Upper lobe of left lung (tissue), 4 donors: ENCODE results near the gene ARG2.

Source experiments
- POLR2A ChIP-seq, 4 donors: fragments of 450-650 bp; IDR thresholded peaks; one replicate each; pipeline ENCODE4 v1.5.1; 2016 to 2017; ENCODE audit warnings: antibody characterized with exemption in 4 of 4, mild to moderate bottlenecking in 2 of 4
- POLR2AphosphoS5 ChIP-seq, 2 donors: sonication (generic); formaldehyde crosslinking; IDR thresholded peaks; one replicate each; pipeline ENCODE4 v1.5.1; 2017; ENCODE audit warnings: antibody characterized with exemption in 2 of 2
- TF ChIP-seq, protein P1 (sequence below), 6 experiments: fragments of 450-650 bp in 4 of 6; fragments of 200-600 bp in 2 of 6; sonication (generic) in 2 of 6; IDR thresholded peaks; one replicate each; pipeline ENCODE4 v1.5.1; 2016 to 2019; ENCODE audit warnings: antibody characterized with exemption in 6 of 6

- TF ChIP-seq, protein P1, sequence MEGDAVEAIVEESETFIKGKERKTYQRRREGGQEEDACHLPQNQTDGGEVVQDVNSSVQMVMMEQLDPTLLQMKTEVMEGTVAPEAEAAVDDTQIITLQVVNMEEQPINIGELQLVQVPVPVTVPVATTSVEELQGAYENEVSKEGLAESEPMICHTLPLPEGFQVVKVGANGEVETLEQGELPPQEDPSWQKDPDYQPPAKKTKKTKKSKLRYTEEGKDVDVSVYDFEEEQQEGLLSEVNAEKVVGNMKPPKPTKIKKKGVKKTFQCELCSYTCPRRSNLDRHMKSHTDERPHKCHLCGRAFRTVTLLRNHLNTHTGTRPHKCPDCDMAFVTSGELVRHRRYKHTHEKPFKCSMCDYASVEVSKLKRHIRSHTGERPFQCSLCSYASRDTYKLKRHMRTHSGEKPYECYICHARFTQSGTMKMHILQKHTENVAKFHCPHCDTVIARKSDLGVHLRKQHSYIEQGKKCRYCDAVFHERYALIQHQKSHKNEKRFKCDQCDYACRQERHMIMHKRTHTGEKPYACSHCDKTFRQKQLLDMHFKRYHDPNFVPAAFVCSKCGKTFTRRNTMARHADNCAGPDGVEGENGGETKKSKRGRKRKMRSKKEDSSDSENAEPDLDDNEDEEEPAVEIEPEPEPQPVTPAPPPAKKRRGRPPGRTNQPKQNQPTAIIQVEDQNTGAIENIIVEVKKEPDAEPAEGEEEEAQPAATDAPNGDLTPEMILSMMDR (IDR thresholded peaks at IDR 0.05): no peak
- TF ChIP-seq POLR2A (IDR thresholded peaks at IDR 0.05) (no peak), POLR2AphosphoS5 (IDR thresholded peaks at IDR 0.05) (no peak)
These were observed 31.0 kb downstream of the ARG2 start for GRCh38 chr14:67650694-67651093.
